A549 (cell line): ENCODE measurements around the gene PLCD3.

Experiments used
- CTCF ChIP-seq: fragments of >200 bp; sonication (Bioruptor Twin); formaldehyde crosslinking; IDR thresholded peaks from 3 replicates; pipeline ENCODE4 v1.5.1; 2016
- E2F6 ChIP-seq: IDR thresholded peaks from 2 replicates; pipeline ENCODE4 v1.6.1; 2012; ENCODE audit warnings: low read depth, borderline replicate concordance
- EP300 ChIP-seq, 2 experiments: fragments of >200 bp; sonication (Bioruptor Twin); formaldehyde crosslinking; IDR thresholded peaks; 2 replicates in 1 of 2; 3 replicates in 1 of 2; pipeline ENCODE4 v1.6.1; 2016 to 2017
- FOSL2 ChIP-seq, 2 experiments: fragments of 450-650 bp in 1 of 2; fragments of >200 bp in 1 of 2; sonication (Bioruptor Twin) in 1 of 2; formaldehyde crosslinking; IDR thresholded peaks; 2 replicates each; pipeline versions ENCODE4 v1.5.0 to v1.6.1; 2016 to 2020; ENCODE audit warnings: mild to moderate bottlenecking in 1 of 2, moderate library complexity in 1 of 2
- KDM1A ChIP-seq: fragments of 200-600 bp; sonication (generic); IDR thresholded peaks from 2 replicates; pipeline ENCODE4 v1.6.1; 2016; ENCODE audit warnings: low read depth, mild to moderate bottlenecking
- NFE2L2 ChIP-seq: fragments of 150-350 bp; conservative IDR thresholded peaks from 2 replicates; pipeline ENCODE4 v1.6.1; 2014; ENCODE audit warnings: low read length
- NPAS2 ChIP-seq: fragments of 250-450 bp; sonication (Bioruptor Pico); IDR thresholded peaks from 2 replicates; pipeline ENCODE4 v1.8.0; 2022; ENCODE audit warnings: mild to moderate bottlenecking, moderate library complexity, borderline replicate concordance
- PHF8 ChIP-seq: fragments of 200-600 bp; sonication (generic); IDR thresholded peaks from 2 replicates; pipeline ENCODE4 v1.6.1; 2016; ENCODE audit warnings: low read depth, mild to moderate bottlenecking, antibody characterized with exemption, moderate library complexity, borderline replicate concordance
- POLR2A ChIP-seq: IDR thresholded peaks from 2 replicates; pipeline ENCODE4 v1.6.1; 2012; ENCODE audit warnings: mild to moderate bottlenecking, low read length
- RAD21 ChIP-seq, 2 experiments: fragments of >200 bp in 1 of 2; sonication (Bioruptor Twin) in 1 of 2; formaldehyde crosslinking in 1 of 2; IDR thresholded peaks in 1 of 2; conservative IDR thresholded peaks in 1 of 2; 2 replicates in 1 of 2; 3 replicates in 1 of 2; pipeline ENCODE4 v1.6.1; 2012 to 2018; ENCODE audit warnings: inconsistent platforms in 1 of 2
- RCOR1 ChIP-seq: fragments of 150-350 bp; IDR thresholded peaks from 2 replicates; pipeline ENCODE4 v1.6.1; 2014; ENCODE audit warnings: antibody characterized with exemption, low read length, low read depth
- REST ChIP-seq: fragments of 200-600 bp; sonication (generic); IDR thresholded peaks from 2 replicates; pipeline ENCODE4 v1.6.1; 2016; ENCODE audit warnings: antibody characterized with exemption, mild to moderate bottlenecking, moderate library complexity

DNA sequence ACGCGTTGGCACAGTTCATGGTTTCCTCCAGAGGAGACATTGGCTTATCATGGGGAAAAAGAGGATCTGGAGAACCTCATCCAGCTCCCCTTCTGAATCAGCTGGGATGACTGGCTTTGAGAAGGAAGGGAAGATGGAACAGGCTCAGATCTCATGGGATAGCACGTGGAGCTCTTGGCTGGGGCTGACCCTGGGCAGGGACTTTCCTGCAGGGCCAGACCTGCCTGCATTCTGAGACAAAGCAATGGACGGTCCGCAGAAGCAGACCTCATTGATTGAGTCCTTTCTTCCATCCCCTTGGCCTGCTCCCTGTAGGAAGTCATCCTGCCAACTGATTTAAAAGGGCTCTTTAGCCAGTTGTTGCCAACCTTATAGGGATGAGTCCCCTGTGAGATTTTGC lies 26.2 kb downstream of the PLCD3 start:
- TF ChIP-seq REST (no peak), RCOR1 (no peak), POLR2A (no peak), EP300 (IDR thresholded peaks at IDR 0.05) (no peak), FOSL2 (IDR thresholded peaks at IDR 0.05) (no peak), FOSL2 (CRISPR knock-in tag; IDR thresholded peaks at IDR 0.05) (no peak), CTCF (no peak), RAD21 (conservative IDR thresholded peaks at IDR 0.05 in 1 of 2, IDR thresholded peaks at IDR 0.05 in 1 of 2) (no peak), E2F6 (no peak), NFE2L2 (no peak), PHF8 (no peak), KDM1A (no peak), NPAS2 (no peak)
